Neural cell (in vitro differentiated cells): Measurements from ENCODE around the gene SH3PXD2A. TPM values are rescaled to one million over a fixed set of nuclear protein-coding genes. Genes with fewer than 3 reads are reported as not detected.

Source experiments
- H2AFZ ChIP-seq: fragments of 200-600, 300-800 bp; sonication (generic), shearing (Covaris generic); 2 replicates; pipeline ENCODE4 v1.6.0; 2014; ENCODE audit warnings: low read depth, mild to moderate bottlenecking, antibody characterized with exemption, low read length, moderate library complexity
- H3F3A ChIP-seq: fragments of 200-600 bp; shearing (Covaris generic); 2 replicates; pipeline ENCODE4 v1.6.1; 2016; ENCODE audit warnings: mild to moderate bottlenecking, moderate library complexity, mixed read lengths, antibody characterized with exemption, low read length; ENCODE audit not compliant: insufficient read depth, poor library complexity, severe bottlenecking
- H3K27ac ChIP-seq: fragments of 200-600, 300-800 bp; sonication (generic), shearing (Covaris generic); 2 replicates; pipeline ENCODE4 v1.5.1; 2014; ENCODE audit warnings: mild to moderate bottlenecking, low read length, moderate library complexity
- H3K27me3 ChIP-seq: fragments of 300-800, 200-600 bp; sonication (generic), shearing (Covaris generic); 2 replicates; pipeline ENCODE4 v1.6.0; 2014; ENCODE audit warnings: mild to moderate bottlenecking, low read depth, low read length, moderate library complexity; ENCODE audit not compliant: insufficient read depth
- H3K36me3 ChIP-seq: fragments of 300-800, 200-600 bp; sonication (generic), shearing (Covaris generic); 2 replicates; pipeline ENCODE4 v1.5.1; 2014; ENCODE audit warnings: mild to moderate bottlenecking, antibody characterized with exemption, low read length, moderate library complexity; ENCODE audit not compliant: insufficient read depth
- H3K4me2 ChIP-seq: fragments of 300-800, 200-600 bp; sonication (generic), shearing (Covaris generic); 2 replicates; pipeline ENCODE4 v1.6.0; 2014; ENCODE audit warnings: mild to moderate bottlenecking, low read length
- H3K4me3 ChIP-seq: fragments of 300-800, 200-600 bp; sonication (generic), shearing (Covaris generic); 2 replicates; pipeline ENCODE4 v1.5.1; 2014; ENCODE audit warnings: mild to moderate bottlenecking, low read length, moderate library complexity
- H3K79me2 ChIP-seq: fragments of 200-600 bp; shearing (Covaris generic); replicated peaks from 2 replicates; pipeline ENCODE4 v1.6.0; 2014; ENCODE audit warnings: mild to moderate bottlenecking, low read length, moderate library complexity; ENCODE audit not compliant: insufficient read depth
- H3K9ac ChIP-seq: fragments of 300-800, 200-600 bp; sonication (generic), shearing (Covaris generic); 2 replicates; pipeline ENCODE4 v1.6.1; 2016; ENCODE audit warnings: mild to moderate bottlenecking, low read length, mixed read lengths
- H3K9me2 ChIP-seq: fragments of 200-600 bp; shearing (Covaris generic); 2 replicates; pipeline ENCODE4 v1.6.1; 2016; ENCODE audit warnings: mild to moderate bottlenecking, low read length, mixed read lengths; ENCODE audit not compliant: insufficient read depth
- H3K9me3 ChIP-seq: fragments of 200-600, 300-800 bp; sonication (generic), shearing (Covaris generic); 2 replicates; pipeline ENCODE4 v1.6.1; 2016; ENCODE audit warnings: mild to moderate bottlenecking, mixed run types, low read length, moderate library complexity, mixed read lengths
- H4K20me1 ChIP-seq: fragments of 200-600 bp; shearing (Covaris generic); 2 replicates; pipeline ENCODE4 v1.6.1; 2016; ENCODE audit warnings: mild to moderate bottlenecking, mixed run types; ENCODE audit not compliant: insufficient read depth
- CTCF ChIP-seq: fragments of 450-650 bp; IDR thresholded peaks from 2 replicates; pipeline ENCODE4 v1.5.1; 2014; ENCODE audit warnings: antibody characterized with exemption, mild to moderate bottlenecking, moderate library complexity; ENCODE audit not compliant: poor library complexity, severe bottlenecking
- EP300 ChIP-seq: fragments of 450-650 bp; conservative IDR thresholded peaks from 2 replicates; pipeline ENCODE4 v1.6.1; 2014; ENCODE audit warnings: antibody characterized with exemption, mild to moderate bottlenecking, moderate library complexity; ENCODE audit not compliant: poor library complexity, severe bottlenecking
- EZH2 ChIP-seq: fragments of 200-600, 300-800 bp; shearing (Covaris generic), sonication (generic); IDR thresholded peaks from 2 replicates; pipeline ENCODE4 v1.6.1; 2014; ENCODE audit warnings: antibody characterized with exemption, low read length, borderline replicate concordance, mild to moderate bottlenecking; ENCODE audit not compliant: insufficient read depth, poor library complexity, severe bottlenecking
- MXI1 ChIP-seq: fragments of 450-650 bp; conservative IDR thresholded peaks from 2 replicates; pipeline ENCODE4 v1.6.1; 2014; ENCODE audit warnings: antibody characterized with exemption, mild to moderate bottlenecking; ENCODE audit not compliant: poor library complexity, severe bottlenecking
- RAD21 ChIP-seq: fragments of 450-650 bp; conservative IDR thresholded peaks from 2 replicates; pipeline ENCODE4 v1.6.1; 2014; ENCODE audit warnings: antibody characterized with exemption, mild to moderate bottlenecking, moderate library complexity
- REST ChIP-seq: IDR thresholded peaks from 2 replicates; pipeline ENCODE4 v1.6.1; 2012; ENCODE audit warnings: borderline replicate concordance
- SMC3 ChIP-seq: fragments of 450-650 bp; conservative IDR thresholded peaks from 2 replicates; pipeline ENCODE4 v1.6.1; 2014; ENCODE audit warnings: antibody characterized with exemption, mild to moderate bottlenecking, moderate library complexity; ENCODE audit not compliant: poor library complexity
- TAF1 ChIP-seq: IDR thresholded peaks from 2 replicates; pipeline ENCODE4 v1.6.1; 2012; ENCODE audit warnings: low read depth
- polyA plus RNA-seq: library from polyadenylated mRNA; depleted of rRNA; stranded (reverse); fragments of >200 nt; gene quantifications from 2 replicates; pipeline ENCODE4 v1.2.3, GENCODE V29; 2014

The SH3PXD2A gene
- polyA plus RNA-seq, 1 donor from 2014 or later, result 5.2 TPM

GRCh38 chr10:103786020-103786419 is 69.4 kb downstream of the SH3PXD2A start:
- Histone ChIP-seq H3K9ac (no peak overlapping the region), H3K9me3 (no peaks in the 10 kb centered on the region), H3F3A (no peaks in the 10 kb centered on the region), H3K4me2 (no peak overlapping the region), H3K4me3 (no peak overlapping the region), H3K27me3 (no peaks in the 10 kb centered on the region), H4K20me1 (no peaks in the 10 kb centered on the region), H2AFZ (no peak overlapping the region), H3K36me3 (no peaks in the 10 kb centered on the region), H3K9me2 (no peaks in the 10 kb centered on the region), H3K27ac (no peak overlapping the region), H3K79me2 (no peaks in the 10 kb centered on the region)
- TF ChIP-seq RAD21, result no peak
- no peak for TF ChIP-seq REST

DNA sequence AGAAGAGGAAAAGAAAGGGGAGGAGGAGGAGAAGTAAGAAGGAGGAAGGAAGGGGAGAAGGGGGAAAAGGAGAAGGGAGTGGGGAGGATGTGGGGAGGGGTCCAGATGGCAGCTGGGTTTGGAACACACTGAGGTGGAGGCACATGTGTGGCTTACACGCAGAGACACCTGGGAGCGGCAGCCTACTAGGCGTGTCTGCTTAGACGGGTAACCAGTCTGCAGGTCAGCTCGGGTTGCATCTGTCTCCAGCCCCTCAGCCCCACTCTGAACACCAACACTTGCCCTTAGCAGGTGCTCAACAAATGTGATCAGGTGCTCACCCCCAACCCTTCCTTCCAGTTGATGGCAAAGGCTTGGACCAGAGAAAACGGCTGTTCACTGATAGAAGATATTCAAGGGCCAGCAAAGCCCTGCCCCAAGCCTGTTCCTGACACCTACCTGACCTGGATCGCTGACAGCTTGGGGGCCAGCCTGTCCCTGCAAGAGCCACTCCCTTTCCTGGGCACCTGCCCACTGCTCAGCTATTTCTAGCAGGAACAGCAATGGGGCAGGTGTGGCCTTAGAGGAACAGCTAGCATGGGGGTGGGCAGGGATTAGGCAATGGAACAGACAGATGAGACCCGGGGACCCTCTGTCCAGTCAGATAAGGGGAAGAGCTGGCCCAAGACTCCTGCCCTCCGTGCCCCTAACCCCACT is 70.5 kb downstream of the SH3PXD2A start:
- TF ChIP-seq RAD21, result no peak
- TF ChIP-seq CTCF, result no peak
- no peak for TF ChIP-seq TAF1
- TF ChIP-seq REST, result no peak
- no peak for TF ChIP-seq EZH2
- no peak for TF ChIP-seq SMC3
- TF ChIP-seq EP300, result no peak
- no peak for TF ChIP-seq MXI1
- H3K27me3 ChIP-seq, result no peaks in the 10 kb centered on the region
- H2AFZ ChIP-seq, result no peak overlapping the region
- no peak overlapping the region for H3K27ac ChIP-seq
- no peak overlapping the region for H3K4me2 ChIP-seq
- H3K9ac ChIP-seq, result no peak overlapping the region
- no peaks in the 10 kb centered on the region for H3K79me2 ChIP-seq
- H3F3A ChIP-seq, result no peaks in the 10 kb centered on the region
- no peaks in the 10 kb centered on the region for H4K20me1 ChIP-seq
- no peak overlapping the region for H3K4me3 ChIP-seq
- no peaks in the 10 kb centered on the region for H3K9me3 ChIP-seq
- no peaks in the 10 kb centered on the region for H3K9me2 ChIP-seq
- no peaks in the 10 kb centered on the region for H3K36me3 ChIP-seq
